ENCODE results near the gene HLA-E.
A peak's percentile ranks its signal among the peaks of the same experiment; 100 is the strongest.

HLA-E gene

DNA sequence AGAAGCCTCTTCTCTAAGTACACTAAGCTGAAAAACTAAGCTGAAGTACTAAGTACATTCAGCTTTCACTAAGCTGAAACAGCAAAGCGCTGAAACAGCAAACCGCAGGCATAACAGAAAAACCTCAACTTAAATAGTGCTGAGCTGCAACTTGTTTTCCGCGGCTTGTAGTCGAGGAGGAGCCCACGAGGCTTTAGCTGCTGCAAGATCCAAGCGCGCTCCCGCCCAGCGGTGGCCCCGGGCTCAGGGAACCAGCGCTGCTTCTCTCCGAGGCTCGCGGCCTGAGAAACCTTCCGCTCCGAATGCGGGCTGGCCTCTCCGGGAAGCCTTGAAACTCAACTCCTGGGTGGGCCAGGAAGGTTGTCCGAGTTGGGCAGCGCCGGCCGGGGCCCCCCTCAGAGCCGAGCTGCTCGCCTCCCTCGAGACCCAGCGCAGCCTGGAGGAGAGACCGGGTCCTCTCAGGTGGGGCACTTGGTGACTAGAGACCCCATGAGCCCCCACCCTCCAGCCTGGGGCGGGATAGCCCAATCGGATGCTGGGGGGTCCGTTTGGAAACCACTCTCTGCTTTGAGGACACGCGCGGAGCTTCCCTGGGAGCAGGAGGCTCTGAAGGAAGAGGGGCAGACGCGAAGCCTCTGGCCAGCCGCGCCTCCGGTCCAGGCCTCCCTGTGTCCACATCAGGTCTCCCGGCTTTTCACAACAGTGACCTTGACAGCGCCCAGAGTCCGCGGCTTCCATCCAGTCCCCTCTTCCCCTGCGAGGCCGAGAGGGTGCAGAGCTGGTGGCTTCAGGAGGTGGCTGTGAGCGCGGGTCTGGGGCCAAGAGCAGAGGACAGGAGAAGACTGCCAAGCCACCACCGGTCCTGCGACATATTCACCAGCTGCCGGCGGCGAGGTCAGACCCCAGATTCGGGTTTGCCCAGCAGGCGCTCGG lies 38.1 kb upstream of the HLA-E start:
- DNase-seq (ENCODE audit: low read depth, low spot score) = no peak
- TF ChIP-seq YY1 (IDR thresholded peaks at IDR 0.05; ENCODE audit: insufficient read depth, insufficient read length) (no peak), SUZ12 (IDR thresholded peaks at IDR 0.05; ENCODE audit: extremely low read depth, insufficient read depth, insufficient read length) (no peak), ZNF274 (IDR thresholded peaks at IDR 0.05; ENCODE audit: low read depth, low read length) (no peak)

GRCh38 chr6:30452736-30453507 lies 36.4 kb upstream of the HLA-E start:
- Histone ChIP-seq H3K36me3 (ENCODE audit: insufficient read depth, insufficient read length, low read length) (no peaks in the 10 kb centered on the region), H3K4me1 (ENCODE audit: insufficient read depth, insufficient read length) (peaks cover 2% of the 10 kb centered on the region), H3K4me3 (ENCODE audit: insufficient read length, low read depth) (no peak overlapping the region), H3K27me3 (ENCODE audit: insufficient read depth, insufficient read length) (peaks cover 62% of the 10 kb centered on the region), H3K9me3 (ENCODE audit: insufficient read depth, low read length) (no peaks in the 10 kb centered on the region), H3K9ac (ENCODE audit: insufficient read length, low read depth) (no peak overlapping the region)
- TF ChIP-seq ZNF274 (IDR thresholded peaks at IDR 0.05; ENCODE audit: low read depth, low read length) (no peak), SUZ12 (IDR thresholded peaks at IDR 0.05; ENCODE audit: extremely low read depth, insufficient read depth, insufficient read length) (no peak), YY1 (IDR thresholded peaks at IDR 0.05; ENCODE audit: insufficient read depth, insufficient read length) (no peak)
- no peak for DNase-seq (ENCODE audit: low read depth, low spot score)

More for the DNA sequence above, 38.1 kb upstream of the HLA-E start:
- H3K27me3 ChIP-seq (ENCODE audit: insufficient read depth, insufficient read length) = peaks cover 62% of the 10 kb centered on the region
- H3K36me3 ChIP-seq (ENCODE audit: insufficient read depth, insufficient read length, low read length) = no peaks in the 10 kb centered on the region
- H3K9me3 ChIP-seq (ENCODE audit: insufficient read depth, low read length) = no peaks in the 10 kb centered on the region
- H3K4me3 ChIP-seq (ENCODE audit: insufficient read length, low read depth) = no peak overlapping the region
- peaks cover 2% of the 10 kb centered on the region for H3K4me1 ChIP-seq (ENCODE audit: insufficient read depth, insufficient read length)
- H3K9ac ChIP-seq (ENCODE audit: insufficient read length, low read depth) = no peak overlapping the region

DNA sequence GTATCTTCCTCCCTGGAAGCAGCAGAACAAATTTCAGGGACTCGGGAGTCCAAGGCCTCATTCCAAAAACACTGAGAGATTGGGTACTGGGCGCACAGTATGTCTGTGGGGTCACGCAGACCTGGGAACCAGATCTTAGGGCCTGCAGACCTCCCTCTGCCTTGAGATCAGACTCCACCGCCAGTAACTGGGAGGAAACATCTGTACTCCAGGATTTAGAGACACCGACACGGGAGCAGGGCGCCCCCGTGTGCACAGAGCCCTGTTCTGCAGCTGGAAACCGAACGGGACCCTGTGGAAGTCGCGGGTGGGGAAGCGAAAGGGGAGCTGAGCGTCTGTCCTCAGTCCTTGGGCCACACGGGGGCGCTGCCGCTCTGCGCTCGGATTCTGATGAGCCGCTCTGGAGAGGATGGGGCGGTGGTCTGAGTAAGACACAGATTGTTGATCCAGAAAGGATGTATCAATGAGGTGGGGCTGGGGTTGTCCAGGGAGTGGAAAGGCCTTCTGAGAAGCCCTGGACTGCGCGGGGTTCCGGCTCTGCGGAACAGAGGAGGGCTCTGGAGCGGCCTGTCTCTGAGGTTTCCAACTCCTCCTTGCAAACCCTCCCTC lies 35.7 kb upstream of the HLA-E start:
- Histone ChIP-seq H3K27me3 (ENCODE audit: insufficient read depth, insufficient read length) (peaks cover 56% of the 10 kb centered on the region), H3K4me1 (ENCODE audit: insufficient read depth, insufficient read length) (peaks cover 2% of the 10 kb centered on the region), H3K9ac (ENCODE audit: insufficient read length, low read depth) (no peak overlapping the region), H3K4me3 (ENCODE audit: insufficient read length, low read depth) (no peak overlapping the region), H3K9me3 (ENCODE audit: insufficient read depth, low read length) (no peaks in the 10 kb centered on the region), H3K36me3 (ENCODE audit: insufficient read depth, insufficient read length, low read length) (no peaks in the 10 kb centered on the region)
- TF ChIP-seq YY1 (IDR thresholded peaks at IDR 0.05; ENCODE audit: insufficient read depth, insufficient read length) (no peak), ZNF274 (IDR thresholded peaks at IDR 0.05; ENCODE audit: low read depth, low read length) (no peak), SUZ12 (IDR thresholded peaks at IDR 0.05; ENCODE audit: extremely low read depth, insufficient read depth, insufficient read length) (no peak)
- DNase-seq (ENCODE audit: low read depth, low spot score) = peak; percentile 82

GRCh38 chr6:30459145-30459544 lies 30.2 kb upstream of the HLA-E start:
- DNase-seq (ENCODE audit: low read depth, low spot score) = no peak
- Histone ChIP-seq H3K36me3 (ENCODE audit: insufficient read depth, insufficient read length, low read length) (no peaks in the 10 kb centered on the region), H3K9ac (ENCODE audit: insufficient read length, low read depth) (no peak overlapping the region), H3K9me3 (ENCODE audit: insufficient read depth, low read length) (no peaks in the 10 kb centered on the region; the same call in 1 of the 2 replicates), H3K27me3 (ENCODE audit: insufficient read depth, insufficient read length) (peaks cover 19% of the 10 kb centered on the region), H3K4me3 (ENCODE audit: insufficient read length, low read depth) (no peak overlapping the region), H3K4me1 (ENCODE audit: insufficient read depth, insufficient read length) (peaks cover 2% of the 10 kb centered on the region)
- TF ChIP-seq SUZ12 (IDR thresholded peaks at IDR 0.05; ENCODE audit: extremely low read depth, insufficient read depth, insufficient read length) = no peak
- no peak for TF ChIP-seq YY1 (IDR thresholded peaks at IDR 0.05; ENCODE audit: insufficient read depth, insufficient read length)
- no peak for TF ChIP-seq ZNF274 (IDR thresholded peaks at IDR 0.05; ENCODE audit: low read depth, low read length)

GRCh38 chr6:30461055-30461454 lies 28.3 kb upstream of the HLA-E start:
- peaks cover 2% of the 10 kb centered on the region; the same call in 1 of the 2 replicates for H3K9me3 ChIP-seq (ENCODE audit: insufficient read depth, low read length)
- no peaks in the 10 kb centered on the region for H3K36me3 ChIP-seq (ENCODE audit: insufficient read depth, insufficient read length, low read length)
- H3K4me1 ChIP-seq (ENCODE audit: insufficient read depth, insufficient read length) = peaks cover 2% of the 10 kb centered on the region
- TF ChIP-seq YY1 (IDR thresholded peaks at IDR 0.05; ENCODE audit: insufficient read depth, insufficient read length) = no peak
- no peak for TF ChIP-seq SUZ12 (IDR thresholded peaks at IDR 0.05; ENCODE audit: extremely low read depth, insufficient read depth, insufficient read length)
- TF ChIP-seq ZNF274 (IDR thresholded peaks at IDR 0.05; ENCODE audit: low read depth, low read length) = no peak
- peaks cover 11% of the 10 kb centered on the region for H3K27me3 ChIP-seq (ENCODE audit: insufficient read depth, insufficient read length)
- no peak for DNase-seq (ENCODE audit: low read depth, low spot score)
- no peak overlapping the region for H3K9ac ChIP-seq (ENCODE audit: insufficient read length, low read depth)
- H3K4me3 ChIP-seq (ENCODE audit: insufficient read length, low read depth) = no peak overlapping the region

DNA sequence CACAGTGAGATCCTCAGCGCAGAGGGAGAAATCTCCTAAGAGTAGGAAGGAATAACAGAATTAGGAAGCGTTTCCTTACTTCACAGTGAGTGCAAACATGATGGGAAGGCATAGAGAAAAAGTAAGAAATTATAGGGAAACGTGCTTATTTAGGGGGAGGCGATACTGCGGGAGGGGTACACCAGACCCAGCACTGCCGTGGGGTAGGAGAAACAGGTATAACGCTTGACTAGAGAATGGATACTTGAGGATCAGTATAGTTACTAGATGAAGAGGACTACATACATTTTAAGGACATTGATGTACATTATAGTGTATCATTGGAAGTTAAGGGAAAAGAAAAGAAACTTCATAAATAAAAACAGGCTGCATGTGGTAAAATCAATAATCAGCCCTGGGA lies 26.8 kb upstream of the HLA-E start:
- H3K9ac ChIP-seq (ENCODE audit: insufficient read length, low read depth) = no peak overlapping the region
- H3K27me3 ChIP-seq (ENCODE audit: insufficient read depth, insufficient read length) = peaks cover 11% of the 10 kb centered on the region
- peaks cover 10% of the 10 kb centered on the region; the same call in 1 of the 2 replicates for H3K9me3 ChIP-seq (ENCODE audit: insufficient read depth, low read length)
- no peak for DNase-seq (ENCODE audit: low read depth, low spot score)
- TF ChIP-seq ZNF274 (IDR thresholded peaks at IDR 0.05; ENCODE audit: low read depth, low read length) (no peak), SUZ12 (IDR thresholded peaks at IDR 0.05; ENCODE audit: extremely low read depth, insufficient read depth, insufficient read length) (no peak), YY1 (IDR thresholded peaks at IDR 0.05; ENCODE audit: insufficient read depth, insufficient read length) (no peak)
- H3K4me3 ChIP-seq (ENCODE audit: insufficient read length, low read depth) = no peak overlapping the region
- no peaks in the 10 kb centered on the region for H3K36me3 ChIP-seq (ENCODE audit: insufficient read depth, insufficient read length, low read length)
- H3K4me1 ChIP-seq (ENCODE audit: insufficient read depth, insufficient read length) = peaks cover 2% of the 10 kb centered on the region
